Activated T-helper 1 cell treated with Interleukin-2 at 50 U/mL for 16 hours (primary cell): ENCODE results near the gene NOXA1.
"Not testable (repeated sequence)": the region's sequence is repeated elsewhere in the genome, so short reads cannot be mapped to it uniquely, and the experiment has no call there.

ENCODE experiments used
- DNase-seq: peaks from one replicate; pipeline ENCODE4 v3.0.0-alpha.2; 2020; ENCODE audit warnings: low read depth

NOXA1 gene

DNA sequence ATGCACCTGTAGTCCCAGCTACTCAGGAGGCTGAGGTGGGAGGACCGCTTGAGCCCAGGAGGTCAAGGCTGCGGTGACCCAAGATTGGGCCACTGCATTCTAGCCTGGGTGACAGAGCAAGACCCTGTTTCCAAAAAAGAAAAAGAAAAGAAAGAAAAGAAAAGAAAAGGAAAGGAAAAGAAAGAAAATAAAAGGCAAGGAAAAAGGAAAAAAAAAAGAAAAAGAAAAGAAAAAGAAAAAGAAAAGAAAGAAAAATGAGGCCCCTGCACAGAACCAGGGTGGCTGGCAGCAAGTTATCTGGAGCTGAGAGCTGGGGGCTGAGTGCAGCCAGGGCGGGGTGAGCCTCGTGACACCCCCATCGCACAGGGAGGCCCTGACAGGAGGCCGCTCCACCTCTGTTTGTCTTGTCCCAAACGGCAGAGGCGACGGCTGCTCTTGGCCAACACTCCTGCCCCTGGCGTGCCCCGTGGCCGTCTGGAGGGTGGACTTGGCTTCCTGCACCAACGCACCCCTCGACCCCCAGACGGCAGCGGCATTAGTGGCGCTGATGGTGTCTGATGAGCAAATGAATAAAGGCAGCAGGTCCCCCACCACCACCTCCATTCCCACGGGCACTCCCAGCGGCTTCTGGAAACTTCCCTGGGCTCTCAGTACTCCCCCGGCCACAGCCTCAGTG is 17.0 kb upstream of the NOXA1 start:
- no peak for DNase-seq

DNA sequence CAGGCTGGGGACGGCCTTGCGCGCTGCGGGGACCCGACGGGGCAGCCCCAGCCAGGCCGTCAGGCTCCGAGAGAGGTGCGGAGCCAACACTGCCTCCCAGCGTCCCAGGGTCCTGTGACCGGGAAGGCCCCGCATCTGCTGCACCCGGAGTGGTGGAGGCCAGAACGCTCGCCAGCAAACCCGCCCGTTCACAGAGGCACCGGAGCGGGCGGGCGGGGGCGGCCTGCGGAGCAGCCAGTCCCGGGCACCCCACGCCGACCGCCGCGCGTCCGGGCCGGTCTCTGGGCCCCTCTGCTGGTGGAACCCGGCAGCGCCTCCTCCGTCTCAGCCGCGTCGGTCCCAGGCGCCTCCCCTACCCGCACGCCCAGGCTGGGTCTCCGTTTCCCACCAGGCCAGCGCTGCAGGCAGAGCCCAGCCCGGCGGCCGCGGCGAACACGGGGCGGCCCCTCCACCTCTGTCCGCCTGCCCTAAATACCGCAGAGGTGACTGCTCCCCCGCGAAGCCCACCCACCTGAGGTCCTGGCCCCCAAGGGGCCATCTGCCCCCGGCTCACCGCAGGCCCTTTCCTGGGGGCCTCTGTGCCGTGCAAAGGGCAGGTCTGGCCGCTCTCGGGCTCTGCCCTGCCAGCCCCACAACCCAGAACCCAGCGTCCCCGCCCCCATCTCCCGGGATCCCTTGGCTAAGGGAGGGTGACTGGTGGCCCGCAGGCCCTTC is 16.2 kb upstream of the NOXA1 start:
- peak; percentile 54 for DNase-seq

DNA sequence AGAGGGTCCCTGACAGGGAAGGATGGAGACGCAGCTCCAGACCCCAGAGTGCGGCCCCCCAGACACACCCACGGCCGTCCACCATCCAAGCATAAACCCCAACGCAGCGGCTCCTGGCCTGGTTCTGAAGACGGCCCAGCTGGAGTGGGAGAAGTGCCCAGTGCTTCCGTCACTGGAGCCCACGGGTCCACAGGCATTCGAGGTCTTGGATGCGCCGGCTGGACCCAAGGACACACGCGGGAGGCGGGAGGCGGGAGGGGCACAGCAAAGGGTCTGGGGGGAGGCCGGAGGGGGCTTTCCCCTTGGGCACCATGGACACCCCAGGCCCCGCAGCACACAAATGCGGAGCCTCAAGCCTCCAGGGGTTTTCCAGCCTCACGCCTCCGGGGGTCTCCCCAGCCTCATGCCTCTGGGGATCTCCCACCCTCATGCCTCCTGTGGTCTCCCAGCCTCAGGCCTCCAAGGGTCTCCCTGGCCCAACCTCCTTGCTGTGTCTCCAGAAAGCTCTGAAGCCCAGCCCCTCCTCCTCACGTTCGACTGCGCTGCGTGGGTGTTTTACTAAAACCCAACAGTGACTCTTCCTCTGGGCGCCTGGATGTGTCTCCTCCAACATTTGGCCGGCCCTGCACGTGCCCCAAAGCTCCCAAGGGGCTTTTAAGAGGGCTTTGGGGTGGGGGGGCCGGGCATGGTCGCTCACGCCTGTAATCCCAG is 15.4 kb upstream of the NOXA1 start:
- DNase-seq = no peak

DNA sequence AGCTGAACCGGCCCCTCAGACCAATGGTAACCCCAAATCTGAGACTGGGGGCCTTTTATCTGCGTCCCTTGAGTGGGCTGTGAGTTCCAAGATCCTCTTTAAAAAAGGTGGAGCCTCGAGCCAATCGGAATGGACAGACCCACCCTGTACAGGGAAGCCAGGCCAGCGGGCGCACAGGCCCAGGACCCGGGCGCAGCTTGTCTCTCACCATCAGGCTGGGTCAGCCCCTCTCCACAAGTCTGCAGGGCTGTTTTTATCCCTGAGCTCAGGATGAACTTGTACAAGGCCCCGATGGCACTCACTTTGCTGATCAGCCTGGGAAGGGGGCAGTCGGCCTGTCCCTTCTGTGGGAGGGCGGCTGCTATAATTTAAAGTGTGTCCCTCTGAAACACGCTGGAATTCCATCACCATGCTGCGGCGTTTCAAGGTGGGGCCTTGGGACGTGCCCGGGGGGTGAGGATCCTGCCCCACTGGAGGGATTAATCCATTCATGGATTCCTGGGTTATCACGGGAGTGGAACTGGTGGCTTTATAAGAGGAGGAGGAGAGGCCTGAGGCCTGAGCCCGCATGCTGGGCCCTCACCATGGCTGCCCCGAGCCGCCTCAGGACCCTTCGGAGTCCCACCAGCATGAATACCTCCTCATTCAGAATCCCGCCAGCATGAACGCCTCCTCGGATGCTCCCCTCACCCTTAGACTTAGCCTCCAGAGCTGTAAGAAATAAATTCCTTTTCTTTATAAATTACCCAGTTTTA is 14.4 kb upstream of the NOXA1 start:
- DNase-seq = no peak

DNA sequence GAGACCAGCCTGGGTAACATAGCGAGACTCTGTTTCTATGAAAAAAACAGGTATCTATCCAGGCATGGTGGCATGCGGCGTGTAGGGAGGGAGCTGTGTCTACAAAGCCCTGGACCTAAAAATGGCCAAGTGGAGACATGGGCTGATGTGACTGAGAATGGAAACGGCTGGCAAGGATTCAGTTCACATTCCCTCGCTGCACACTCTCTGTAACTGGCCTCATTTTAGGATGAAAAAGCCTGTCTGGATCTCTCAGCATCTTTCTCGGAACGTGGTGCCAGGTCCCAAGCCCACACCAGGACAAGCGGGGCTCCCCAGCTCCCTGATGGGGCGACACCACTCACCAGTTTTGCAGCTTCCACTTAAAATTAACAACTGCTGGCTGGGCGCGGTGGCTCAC is 13.7 kb upstream of the NOXA1 start:
- DNase-seq = no peak

DNA sequence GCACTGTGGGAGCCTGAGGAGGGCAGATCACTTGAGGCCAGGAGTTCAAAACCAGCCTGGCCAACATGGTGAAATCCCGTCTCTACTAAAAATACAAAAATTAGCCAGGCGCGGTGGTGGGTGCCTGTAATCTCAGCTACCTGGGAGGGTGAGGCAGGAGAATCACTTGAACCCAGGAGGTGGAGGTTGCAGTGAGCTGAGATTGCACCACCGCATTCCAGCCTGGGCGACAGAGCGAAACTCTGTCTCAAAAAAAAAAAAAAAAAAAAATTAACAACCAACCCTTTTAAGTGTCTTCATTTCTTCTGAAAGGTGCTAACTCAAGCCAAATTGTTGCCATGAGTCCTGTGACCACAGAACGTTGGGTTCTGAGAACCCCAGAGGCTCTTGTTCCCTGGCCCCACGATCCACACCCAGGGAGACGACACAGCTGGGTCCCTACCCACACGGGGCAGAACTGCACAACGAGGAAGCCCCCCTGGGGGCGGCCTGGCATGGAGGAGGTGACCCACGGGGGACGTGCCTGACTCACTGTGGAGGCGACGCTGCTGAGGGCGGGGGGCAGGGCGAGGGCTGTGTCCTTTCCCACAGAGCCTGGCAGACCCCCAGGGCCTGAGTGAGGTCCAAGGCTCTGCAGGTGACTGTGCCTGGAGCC is 12.8 kb upstream of the NOXA1 start:
- not testable (repeated sequence) for DNase-seq

DNA sequence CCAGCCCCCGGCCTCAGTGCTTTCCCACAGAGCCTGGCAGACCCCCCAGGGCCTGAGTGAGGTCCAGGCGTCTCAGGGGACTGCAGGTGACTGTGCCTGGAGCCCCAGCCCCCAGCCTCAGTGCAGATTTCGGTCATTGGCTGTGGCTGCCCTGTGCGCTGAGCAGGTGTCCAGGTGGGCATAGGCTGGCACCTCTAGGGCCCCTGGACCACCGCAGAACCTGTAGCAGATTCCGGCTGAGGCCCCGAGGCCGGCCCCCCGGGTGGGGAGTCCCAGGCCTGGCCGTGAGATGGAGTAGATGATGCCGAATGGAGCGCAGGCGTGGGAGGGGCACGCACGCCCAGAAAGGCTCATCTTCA is 12.3 kb upstream of the NOXA1 start:
- DNase-seq = no peak

DNA sequence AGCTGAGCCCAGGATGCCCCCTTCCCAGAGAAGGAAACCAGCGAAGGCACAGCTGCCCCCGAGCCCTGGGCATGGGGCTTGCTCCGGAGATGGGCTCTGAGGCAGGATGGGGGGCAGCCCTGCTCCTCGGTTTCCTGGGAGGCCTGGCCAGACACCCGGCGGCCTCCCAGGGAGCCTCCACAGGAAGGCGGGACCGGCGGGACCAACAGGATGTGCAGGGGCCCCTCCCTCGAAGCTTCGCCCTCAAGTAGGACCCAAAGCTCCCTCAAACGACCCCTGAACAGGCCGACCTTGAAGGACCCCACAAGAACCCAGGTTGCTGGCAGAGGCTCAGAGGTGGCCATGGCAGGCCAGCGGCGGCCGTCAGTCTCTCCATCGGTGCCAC is 11.9 kb upstream of the NOXA1 start:
- DNase-seq = no peak

DNA sequence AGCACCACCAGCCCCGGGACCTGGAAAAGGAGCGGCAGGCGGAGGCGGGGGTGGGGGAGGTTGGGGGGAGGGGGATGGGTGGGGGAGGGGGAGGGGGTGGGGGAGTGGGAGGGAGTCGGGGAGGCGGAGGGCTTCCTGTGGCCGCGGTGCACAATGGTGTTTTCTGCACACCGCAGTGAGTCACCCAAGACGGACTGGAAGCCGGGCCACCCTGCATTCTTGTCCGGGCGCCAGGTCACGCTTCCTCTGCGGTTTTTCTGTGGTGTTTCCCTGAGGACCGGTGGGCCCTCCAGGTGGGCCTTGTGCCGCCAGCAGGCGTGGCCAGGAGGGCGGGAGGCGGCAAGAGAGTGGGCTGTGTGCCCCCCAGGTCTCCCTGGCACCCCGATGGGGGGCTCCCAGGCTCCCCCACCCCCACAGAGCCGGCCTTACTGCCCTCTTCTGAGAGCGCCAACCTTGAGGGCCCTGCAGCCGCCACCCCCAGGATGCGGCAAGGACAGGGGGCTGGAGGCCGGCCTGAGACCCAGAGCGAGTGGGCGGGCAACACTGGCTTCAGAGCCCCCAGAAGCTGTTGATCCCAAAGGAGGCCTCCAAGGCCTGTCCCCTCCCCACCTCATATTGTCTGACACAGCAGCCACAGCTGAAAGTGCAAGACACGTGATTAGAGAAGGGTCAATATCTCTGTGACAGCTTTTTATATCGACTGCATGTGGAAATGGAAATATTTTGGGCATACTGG is 11.4 kb upstream of the NOXA1 start:
- DNase-seq = peak; percentile 18

DNA sequence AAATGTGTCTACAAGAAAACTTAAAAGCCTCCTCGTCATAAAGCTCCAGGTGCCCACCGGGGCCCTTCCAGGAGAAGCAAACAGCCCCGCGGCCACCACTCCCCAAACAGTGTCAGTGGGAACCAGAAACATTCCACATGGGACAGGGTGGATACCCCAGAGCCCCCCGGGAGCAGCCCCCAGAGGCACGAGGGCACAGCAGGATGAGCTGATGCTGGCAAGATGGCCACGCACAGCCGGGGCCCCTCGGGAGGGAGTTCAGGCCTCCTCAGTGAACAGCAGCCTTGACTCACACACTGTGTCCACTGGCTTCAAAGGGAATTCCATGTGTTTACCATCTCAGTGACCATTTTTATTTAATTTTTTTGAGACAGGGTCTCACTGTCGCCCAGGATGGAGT is 10.8 kb upstream of the NOXA1 start:
- DNase-seq = no peak

DNA sequence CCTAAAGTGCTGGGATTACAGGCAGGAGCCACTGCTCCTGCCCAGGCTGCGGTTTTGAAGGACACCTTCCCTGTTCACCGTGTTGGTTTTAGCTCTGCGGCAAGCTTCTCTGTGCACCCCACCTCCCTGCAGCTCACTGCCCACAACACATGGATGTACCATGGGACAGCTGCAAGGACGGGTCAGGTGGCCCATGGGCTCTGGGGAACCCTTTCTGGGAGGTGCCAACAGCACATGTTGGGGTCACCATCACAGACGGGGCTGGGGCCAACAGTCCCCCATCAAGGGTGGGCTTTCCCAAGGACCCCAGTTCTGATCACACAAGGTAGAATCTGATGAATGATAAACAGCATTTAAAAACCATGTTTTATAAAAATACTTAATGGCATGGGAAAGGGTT is 7.7 kb upstream of the NOXA1 start:
- no peak for DNase-seq

DNA sequence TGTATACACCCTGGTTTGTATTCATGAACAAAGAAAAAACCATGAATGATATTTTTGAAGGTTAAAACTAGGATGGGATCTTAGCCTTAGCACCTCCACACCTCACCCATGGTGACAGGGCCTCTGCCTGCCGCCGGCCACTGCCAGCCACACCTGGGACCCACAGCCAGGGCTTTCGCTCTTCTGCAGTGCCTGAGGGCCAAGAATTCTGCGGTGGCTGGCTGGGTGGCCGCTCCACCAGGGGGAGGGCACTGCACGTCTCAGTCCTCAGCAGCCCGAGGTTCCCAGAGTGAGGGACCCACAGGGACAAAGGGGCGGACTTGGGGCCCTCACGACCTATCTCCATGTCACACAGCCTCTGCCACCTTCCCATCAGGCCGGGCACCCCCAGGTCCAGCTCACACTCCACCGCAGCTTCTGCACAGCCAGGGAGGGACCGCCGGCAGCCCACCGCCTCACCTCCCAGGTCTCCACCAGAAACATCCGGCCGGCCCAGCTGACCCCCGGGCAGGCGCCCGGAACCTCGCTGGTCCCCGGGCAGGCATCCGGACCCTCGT is 7.1 kb upstream of the NOXA1 start:
- no peak for DNase-seq

DNA sequence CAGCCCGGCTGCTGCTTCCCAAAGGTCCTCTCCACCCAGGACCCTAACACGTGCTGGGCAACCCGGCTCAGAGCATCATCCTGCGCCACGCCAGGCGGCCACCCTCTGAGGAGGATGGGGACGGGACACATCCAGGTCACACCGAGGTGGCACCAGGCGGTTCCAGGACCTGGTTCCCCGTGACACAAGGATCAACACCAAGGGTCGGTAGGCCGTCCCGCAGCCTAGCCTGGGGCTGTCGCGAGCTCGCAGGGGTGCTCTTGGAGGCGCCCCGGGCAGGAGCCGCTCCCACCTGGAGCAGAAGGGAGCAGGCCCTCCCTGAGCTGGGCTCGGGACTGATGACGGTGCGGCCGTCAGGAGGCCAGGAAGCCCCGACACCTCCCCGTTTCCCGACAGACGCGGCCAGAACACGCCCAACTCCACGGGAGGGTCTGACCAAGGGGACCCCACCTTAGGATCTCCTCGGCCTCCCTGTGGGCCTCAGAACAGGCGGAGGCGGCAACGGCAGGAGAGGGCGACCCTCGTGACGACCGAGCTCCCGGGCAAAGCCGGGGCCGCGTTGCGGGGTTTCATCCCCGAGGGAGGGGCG is 6.5 kb upstream of the NOXA1 start:
- DNase-seq = no peak

DNA sequence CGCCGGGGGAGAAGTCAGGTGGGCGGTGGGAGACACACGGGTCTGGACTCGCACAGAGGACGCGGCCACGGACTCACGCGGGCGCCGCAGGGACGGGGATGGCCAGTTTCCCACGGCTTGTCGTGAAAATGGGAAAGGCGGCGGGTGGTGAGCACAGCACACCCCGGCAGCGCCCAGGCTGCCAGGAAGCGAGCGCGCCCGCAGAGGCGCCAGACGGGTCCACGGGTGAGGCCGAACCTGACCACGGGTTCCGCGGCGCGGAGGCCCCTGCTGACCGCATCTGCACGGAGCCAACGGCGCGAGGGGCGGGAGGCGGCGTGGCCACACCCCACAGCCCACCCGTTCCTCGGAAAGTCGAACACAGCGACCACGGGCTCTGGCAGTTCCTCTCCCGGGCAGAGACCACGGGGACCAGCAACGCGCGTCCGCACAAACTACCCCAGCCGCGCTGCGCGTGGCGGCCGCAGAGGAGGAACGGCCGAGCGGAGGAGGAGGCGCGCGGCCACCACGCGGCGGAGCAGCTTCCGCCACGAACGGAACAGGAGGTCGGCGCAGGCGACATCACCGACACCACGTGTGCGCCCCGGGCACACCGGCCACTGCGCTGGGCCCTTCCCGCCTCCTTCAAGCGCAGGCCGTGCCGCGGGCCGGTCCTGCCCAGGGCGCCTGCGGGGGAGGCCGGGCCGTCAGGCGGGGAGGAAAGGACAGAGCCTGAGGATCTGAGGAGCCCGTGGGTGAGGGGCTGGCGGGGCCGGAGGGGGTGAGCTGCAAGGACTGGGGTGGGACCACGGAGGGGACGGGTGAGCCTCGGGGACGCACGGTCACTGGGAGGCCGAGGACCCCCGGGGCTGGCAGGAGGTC is 5.8 kb upstream of the NOXA1 start:
- no peak for DNase-seq

DNA sequence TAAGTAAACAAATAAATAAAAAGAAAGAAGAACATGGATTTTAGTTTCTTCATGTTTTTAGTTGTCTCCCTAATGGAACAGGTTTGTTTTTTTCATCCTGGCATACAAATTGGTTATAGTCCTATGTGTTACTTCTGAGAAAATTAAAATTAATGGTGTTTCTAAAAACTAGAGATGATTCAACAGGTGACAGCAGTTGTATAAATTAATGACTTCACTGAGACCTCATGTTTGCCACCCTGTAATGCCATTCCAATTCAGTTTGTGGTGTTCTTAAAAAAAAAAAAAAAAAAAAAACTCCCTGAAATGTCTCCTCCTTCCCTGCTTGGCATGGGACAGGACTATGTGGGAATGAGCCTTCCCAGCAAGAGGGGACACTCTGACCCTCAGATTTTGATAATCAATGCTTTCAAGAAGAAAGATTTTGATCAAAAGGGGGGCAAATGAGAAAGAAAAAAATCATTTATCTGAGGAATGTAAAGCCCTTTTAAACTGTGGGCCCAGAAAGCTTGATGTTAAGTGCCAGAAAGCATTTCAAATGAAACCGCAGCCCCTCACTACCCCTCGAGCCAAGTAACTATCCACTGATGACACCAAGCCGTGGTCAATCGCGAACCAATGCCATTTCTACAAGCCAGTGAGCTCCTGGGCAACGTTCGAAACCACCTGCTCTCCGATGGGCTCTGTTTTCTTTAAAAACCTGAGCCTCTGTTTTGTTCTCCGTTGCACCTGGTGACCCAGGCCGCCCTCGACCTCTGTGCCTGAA is 1.2 kb upstream of the NOXA1 start:
- no peak for DNase-seq

DNA sequence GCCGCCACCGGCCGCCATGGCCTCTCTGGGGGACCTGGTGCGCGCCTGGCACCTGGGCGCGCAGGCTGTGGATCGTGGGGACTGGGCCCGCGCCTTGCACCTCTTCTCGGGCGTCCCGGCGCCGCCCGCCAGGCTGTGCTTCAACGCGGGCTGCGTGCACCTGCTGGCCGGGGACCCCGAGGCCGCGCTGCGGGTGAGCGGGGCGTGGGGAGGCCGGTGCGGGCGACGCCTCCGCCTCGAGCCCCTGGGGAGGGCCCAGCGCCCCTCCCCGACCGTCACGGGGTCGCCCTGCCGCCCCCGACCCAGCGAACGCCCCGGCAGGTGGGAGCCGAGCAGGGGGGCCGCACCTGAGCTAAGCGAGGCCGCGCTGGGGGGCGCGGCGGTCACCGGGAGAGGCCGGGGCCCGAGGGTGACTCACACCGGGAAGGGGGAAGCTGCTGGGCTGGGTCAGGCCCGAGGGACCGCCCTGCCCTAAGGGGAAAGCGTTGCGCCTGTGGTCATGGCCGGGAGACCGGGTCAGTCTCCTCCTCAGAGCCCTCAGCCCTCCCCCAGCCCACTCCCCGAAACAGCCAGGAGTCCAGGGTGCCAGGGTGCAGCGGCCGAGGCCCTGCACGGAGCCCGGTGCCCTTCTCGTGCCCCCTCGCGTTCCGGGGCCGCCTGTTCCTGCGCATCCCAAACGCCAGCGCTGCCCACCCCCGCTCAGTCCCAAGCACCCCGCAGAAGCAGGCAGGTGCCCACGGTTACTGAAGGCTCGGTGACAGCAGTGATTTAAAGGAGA is 510 bp downstream of the NOXA1 start:
- DNase-seq = no peak

DNA sequence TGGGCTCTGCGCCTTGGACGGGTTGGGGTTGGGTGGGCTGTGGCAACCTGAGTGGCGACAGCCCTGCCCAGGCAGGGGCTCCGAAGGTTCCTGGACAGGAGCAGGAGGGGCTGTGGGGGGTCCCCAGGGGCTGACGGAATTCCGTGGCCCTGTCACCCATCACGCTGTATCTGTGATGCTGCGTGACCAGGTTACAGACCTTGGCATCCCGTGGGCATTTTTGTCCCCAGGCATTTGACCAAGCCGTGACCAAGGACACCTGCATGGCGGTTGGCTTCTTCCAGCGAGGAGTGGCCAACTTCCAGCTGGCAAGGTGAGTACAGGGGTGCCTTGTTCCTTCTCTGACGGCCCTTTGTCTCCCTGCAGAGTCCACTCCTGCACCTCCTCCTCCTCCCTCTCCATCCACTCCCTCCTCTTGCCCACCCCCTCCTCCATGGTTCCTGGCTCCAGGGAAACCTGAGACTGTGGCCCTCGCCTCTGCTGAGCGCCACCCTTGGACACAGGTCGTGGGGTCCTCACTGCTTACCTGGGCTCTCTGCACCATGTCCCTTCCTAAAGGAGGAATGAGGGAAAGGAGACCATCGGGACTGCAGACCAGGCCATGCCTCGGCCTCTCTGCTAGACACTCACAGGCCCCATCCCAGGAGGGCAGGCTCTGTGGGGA is 3.0 kb downstream of the NOXA1 start:
- DNase-seq = no peak
